K562 (cell line): ENCODE data around the gene UFC1. TPM values are rescaled to one million over a fixed set of nuclear protein-coding genes. Genes with fewer than 3 reads are reported as not detected.

Experiments used
- ADNP ChIP-seq: fragments of 200-800 bp; sonication (Bioruptor generic); IDR thresholded peaks from 2 replicates; pipeline ENCODE4 v1.6.1; 2016; ENCODE audit warnings: missing genetic modification characterization, missing compliant biosample characterization
- CBX5 ChIP-seq: IDR thresholded peaks from 2 replicates; pipeline ENCODE4 v1.6.1; 2014; ENCODE audit warnings: low read depth, borderline replicate concordance
- DDX20 ChIP-seq: fragments of 450-650 bp; IDR thresholded peaks from 2 replicates; pipeline ENCODE4 v1.6.1; 2016; ENCODE audit warnings: missing genetic modification characterization, low read depth, mild to moderate bottlenecking, missing compliant biosample characterization, moderate library complexity
- ELF1 ChIP-seq: fragments of 200-800 bp; sonication (Bioruptor generic); IDR thresholded peaks from 2 replicates; pipeline ENCODE4 v1.6.1; 2016; ENCODE audit warnings: missing genetic modification characterization, missing compliant biosample characterization
- HEY1 ChIP-seq: fragments of 250-450 bp; sonication (Bioruptor Pico); IDR thresholded peaks from 2 replicates; pipeline ENCODE4 v1.5.0; 2020; ENCODE audit warnings: mild to moderate bottlenecking, moderate library complexity, borderline replicate concordance
- LEF1 ChIP-seq: fragments of 450-650 bp; IDR thresholded peaks from 2 replicates; pipeline ENCODE4 v1.6.1; 2016; ENCODE audit warnings: mild to moderate bottlenecking
- MIER1 ChIP-seq: fragments of 450-650 bp; IDR thresholded peaks from 2 replicates; pipeline ENCODE4 v1.6.1; 2016; ENCODE audit warnings: antibody characterized with exemption, mild to moderate bottlenecking, low read depth
- NCOA6 ChIP-seq: fragments of 450-650 bp; IDR thresholded peaks from 2 replicates; pipeline ENCODE4 v1.6.1; 2017; ENCODE audit warnings: mild to moderate bottlenecking
- NCOR1 ChIP-seq: fragments of 450-650 bp; IDR thresholded peaks from 2 replicates; pipeline ENCODE4 v1.6.1; 2016; ENCODE audit warnings: mild to moderate bottlenecking, moderate library complexity
- PML ChIP-seq: IDR thresholded peaks from 2 replicates; pipeline ENCODE4 v1.6.1; 2012; ENCODE audit warnings: low read length, inconsistent platforms
- RBBP5 ChIP-seq: fragments of 200-600 bp; sonication (generic); IDR thresholded peaks from 2 replicates; pipeline ENCODE4 v1.6.1; 2012; ENCODE audit warnings: borderline replicate concordance, mild to moderate bottlenecking, low read length, control low read depth, inconsistent platforms; ENCODE audit not compliant: insufficient read depth, poor library complexity, severe bottlenecking
- SETDB1 ChIP-seq: IDR thresholded peaks from one replicate; pipeline ENCODE4 v1.6.1; 2012; ENCODE audit warnings: low read length, control low read depth, inconsistent platforms
- YBX1 ChIP-seq: fragments of 450-650 bp; IDR thresholded peaks from 2 replicates; pipeline ENCODE4 v1.7.1; 2016; ENCODE audit warnings: mild to moderate bottlenecking
- ZFX ChIP-seq: sonication (generic); formaldehyde crosslinking; IDR thresholded peaks from 2 replicates; pipeline ENCODE4 v1.8.0; 2022; ENCODE audit warnings: mild to moderate bottlenecking, missing genetic modification reagents, moderate library complexity
- ZNF347 ChIP-seq: fragments of 450-650 bp; formaldehyde crosslinking; IDR thresholded peaks from 2 replicates; pipeline ENCODE4 v1.4.0; 2020; ENCODE audit warnings: low read depth, mild to moderate bottlenecking, moderate library complexity
- ZNF507 ChIP-seq: conservative IDR thresholded peaks from 2 replicates; pipeline ENCODE4 v1.6.1; 2017; ENCODE audit warnings: missing genetic modification characterization, missing compliant biosample characterization
- polyA plus RNA-seq, 8 experiments: library from polyadenylated mRNA; depleted of rRNA in 4 of 8; stranded (reverse) in 5 of 8; unstranded in 3 of 8; fragments of >200 nt; fragmentation: Nextera tagmentation in 2 of 8; fragmentation: Illumina TruSeq in 1 of 8; extraction: Ambion mirVana in 2 of 8; extraction: Trizol in 1 of 8; gene quantifications; 2 replicates each; pipeline versions ENCODE4 v1.2.1 to v1.2.3, GENCODE V29; 2011 to 2014; ENCODE audit warnings: inconsistent platforms in 1 of 8, missing spikeins in 1 of 8
- total RNA-seq, 7 experiments: library from RNA; depleted of rRNA in 6 of 7; stranded (reverse); fragments of >200 nt in 6 of 7; fragmentation: Illumina TruSeq in 2 of 7; extraction: Trizol in 2 of 7; gene quantifications; 2 replicates each; pipeline versions ENCODE4 v1.2.1 to v1.2.3, GENCODE V29; 2011 to 2021; ENCODE audit warnings: low replicate concordance in 1 of 7
- TF ChIP-seq, protein P1 (sequence below), 2 experiments: fragments of 450-650 bp; formaldehyde crosslinking in 1 of 2; IDR thresholded peaks; 2 replicates each; pipeline versions ENCODE4 v1.4.0 to v1.6.1; 2014 to 2020; ENCODE audit warnings: mild to moderate bottlenecking in 2 of 2, borderline replicate concordance in 1 of 2, low read depth in 1 of 2
- TF ChIP-seq, protein P2 (sequence below): sonication (generic); formaldehyde crosslinking; IDR thresholded peaks from 2 replicates; pipeline ENCODE4 v1.8.0; 2022; ENCODE audit warnings: mild to moderate bottlenecking, missing genetic modification reagents
- TF ChIP-seq, protein P3 (sequence below): fragments of 450-650 bp; IDR thresholded peaks from 2 replicates; pipeline ENCODE4 v1.6.1; 2017; ENCODE audit warnings: mild to moderate bottlenecking, moderate library complexity

UFC1 gene
- total and polyA plus RNA-seq, 9 of the 15 experiments (the other 6 are each of a cell fraction or from before 2014, with no cell fraction given): 92.8 to 220 (median 161) TPM

DNA sequence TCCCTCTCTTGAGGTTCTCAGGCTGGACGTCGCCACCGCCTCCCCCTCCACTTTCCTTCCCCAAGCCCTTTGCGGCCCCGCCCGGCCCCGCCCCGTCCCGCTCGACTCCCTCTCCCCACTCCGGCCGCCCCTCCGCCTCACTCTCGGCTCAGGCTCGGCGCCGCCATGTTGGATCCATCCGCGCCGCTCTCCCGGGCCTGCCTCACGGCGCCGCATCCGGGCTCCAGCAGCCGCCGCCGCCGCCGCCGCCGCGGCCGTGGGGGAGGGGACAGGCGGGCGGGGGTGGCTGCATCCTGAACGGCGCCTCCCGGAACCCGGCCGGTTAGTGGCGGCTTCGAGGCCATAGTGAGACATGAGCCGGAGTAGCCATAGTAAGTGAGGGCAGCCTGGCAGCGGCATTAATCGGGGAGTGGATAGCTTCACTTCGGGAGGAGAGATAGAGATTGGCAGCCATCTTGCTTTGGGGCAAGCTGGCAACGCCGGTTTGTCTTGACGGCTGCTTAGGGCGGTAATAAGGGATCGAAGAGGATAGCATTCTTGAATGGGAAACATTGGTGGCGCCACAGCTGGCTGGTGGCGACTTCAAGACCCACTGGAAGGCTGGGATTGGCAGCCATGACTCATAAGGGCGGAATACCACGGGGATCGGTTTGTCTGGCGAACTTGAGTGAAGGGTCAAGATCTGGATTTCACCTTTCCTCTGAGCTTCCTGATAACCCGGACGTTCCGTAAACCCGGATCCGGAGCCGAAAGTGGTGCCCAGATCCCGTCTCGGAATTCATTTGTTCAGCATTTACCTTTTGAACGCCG lies 21.2 kb upstream of the UFC1 start, which contains the start of gene DEDD (continued):
- TF ChIP-seq, protein P1, sequence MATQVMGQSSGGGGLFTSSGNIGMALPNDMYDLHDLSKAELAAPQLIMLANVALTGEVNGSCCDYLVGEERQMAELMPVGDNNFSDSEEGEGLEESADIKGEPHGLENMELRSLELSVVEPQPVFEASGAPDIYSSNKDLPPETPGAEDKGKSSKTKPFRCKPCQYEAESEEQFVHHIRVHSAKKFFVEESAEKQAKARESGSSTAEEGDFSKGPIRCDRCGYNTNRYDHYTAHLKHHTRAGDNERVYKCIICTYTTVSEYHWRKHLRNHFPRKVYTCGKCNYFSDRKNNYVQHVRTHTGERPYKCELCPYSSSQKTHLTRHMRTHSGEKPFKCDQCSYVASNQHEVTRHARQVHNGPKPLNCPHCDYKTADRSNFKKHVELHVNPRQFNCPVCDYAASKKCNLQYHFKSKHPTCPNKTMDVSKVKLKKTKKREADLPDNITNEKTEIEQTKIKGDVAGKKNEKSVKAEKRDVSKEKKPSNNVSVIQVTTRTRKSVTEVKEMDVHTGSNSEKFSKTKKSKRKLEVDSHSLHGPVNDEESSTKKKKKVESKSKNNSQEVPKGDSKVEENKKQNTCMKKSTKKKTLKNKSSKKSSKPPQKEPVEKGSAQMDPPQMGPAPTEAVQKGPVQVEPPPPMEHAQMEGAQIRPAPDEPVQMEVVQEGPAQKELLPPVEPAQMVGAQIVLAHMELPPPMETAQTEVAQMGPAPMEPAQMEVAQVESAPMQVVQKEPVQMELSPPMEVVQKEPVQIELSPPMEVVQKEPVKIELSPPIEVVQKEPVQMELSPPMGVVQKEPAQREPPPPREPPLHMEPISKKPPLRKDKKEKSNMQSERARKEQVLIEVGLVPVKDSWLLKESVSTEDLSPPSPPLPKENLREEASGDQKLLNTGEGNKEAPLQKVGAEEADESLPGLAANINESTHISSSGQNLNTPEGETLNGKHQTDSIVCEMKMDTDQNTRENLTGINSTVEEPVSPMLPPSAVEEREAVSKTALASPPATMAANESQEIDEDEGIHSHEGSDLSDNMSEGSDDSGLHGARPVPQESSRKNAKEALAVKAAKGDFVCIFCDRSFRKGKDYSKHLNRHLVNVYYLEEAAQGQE (IDR thresholded peaks at IDR 0.05; ENCODE audit: borderline replicate concordance): peak; percentile 53; the same call in 1 of the 2 replicates
- TF ChIP-seq, protein P1 (CRISPR knock-in tag; IDR thresholded peaks at IDR 0.05; ENCODE audit: low read depth): no peak
- TF ChIP-seq MIER1: no peak
- TF ChIP-seq SETDB1: no peak
- TF ChIP-seq HEY1 (CRISPR knock-in tag): no peak
- peak; percentile 77 for TF ChIP-seq ZFX (CRISPR knock-in tag)
- TF ChIP-seq ZNF347 (CRISPR knock-in tag): no peak
- TF ChIP-seq ZNF507 (tag): no peak
- TF ChIP-seq CBX5: no peak
- TF ChIP-seq NCOR1: peak; percentile 21; the same call in 1 of the 2 replicates
- TF ChIP-seq ADNP (tag): no peak
- no peak for TF ChIP-seq LEF1
- TF ChIP-seq DDX20: no peak
- TF ChIP-seq NCOA6: no peak
- no peak for TF ChIP-seq PML
- TF ChIP-seq, protein P2, sequence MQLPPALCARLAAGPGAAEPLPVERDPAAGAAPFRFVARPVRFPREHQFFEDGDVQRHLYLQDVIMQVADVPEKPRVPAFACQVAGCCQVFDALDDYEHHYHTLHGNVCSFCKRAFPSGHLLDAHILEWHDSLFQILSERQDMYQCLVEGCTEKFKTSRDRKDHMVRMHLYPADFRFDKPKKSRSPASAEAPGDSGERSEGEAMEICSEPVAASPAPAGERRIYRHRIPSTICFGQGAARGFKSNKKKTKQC (CRISPR knock-in tag): peak; percentile 51; the same call in 1 of the 2 replicates
- peak; percentile 96 for TF ChIP-seq ELF1
- TF ChIP-seq, protein P3, sequence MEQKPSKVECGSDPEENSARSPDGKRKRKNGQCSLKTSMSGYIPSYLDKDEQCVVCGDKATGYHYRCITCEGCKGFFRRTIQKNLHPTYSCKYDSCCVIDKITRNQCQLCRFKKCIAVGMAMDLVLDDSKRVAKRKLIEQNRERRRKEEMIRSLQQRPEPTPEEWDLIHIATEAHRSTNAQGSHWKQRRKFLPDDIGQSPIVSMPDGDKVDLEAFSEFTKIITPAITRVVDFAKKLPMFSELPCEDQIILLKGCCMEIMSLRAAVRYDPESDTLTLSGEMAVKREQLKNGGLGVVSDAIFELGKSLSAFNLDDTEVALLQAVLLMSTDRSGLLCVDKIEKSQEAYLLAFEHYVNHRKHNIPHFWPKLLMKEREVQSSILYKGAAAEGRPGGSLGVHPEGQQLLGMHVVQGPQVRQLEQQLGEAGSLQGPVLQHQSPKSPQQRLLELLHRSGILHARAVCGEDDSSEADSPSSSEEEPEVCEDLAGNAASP: no peak
- peak; percentile 1 for TF ChIP-seq RBBP5
- TF ChIP-seq YBX1: no peak
